Measurements from ENCODE around the gene ACTN1.

Gene ACTN1

DNA sequence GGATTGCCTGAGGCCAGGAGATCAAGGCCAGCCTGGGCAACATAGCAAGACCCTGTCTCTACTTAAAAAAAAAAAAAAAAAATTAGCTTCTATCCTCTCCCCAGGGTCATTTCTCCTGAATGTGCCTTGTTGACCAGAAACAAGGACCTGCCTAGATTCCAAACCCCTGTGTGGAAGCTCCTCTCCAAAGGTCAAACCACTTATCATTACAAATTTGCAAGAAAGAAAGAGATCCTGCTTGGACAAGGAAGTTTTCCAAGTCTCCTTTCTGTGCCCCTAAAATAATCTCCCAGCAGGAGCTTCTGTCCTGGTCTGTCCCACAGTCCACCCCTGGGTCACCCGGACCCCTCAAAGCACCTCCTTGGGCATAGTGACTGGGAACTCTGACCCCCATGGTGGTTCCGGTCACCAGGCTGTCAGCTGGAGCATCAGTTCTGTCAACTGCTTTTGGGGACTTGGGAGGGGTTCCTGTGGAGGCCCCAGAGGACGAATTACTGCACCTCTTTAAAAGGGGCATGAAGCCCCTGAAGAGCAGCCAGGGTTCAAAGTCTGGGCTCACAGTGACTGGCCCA is 38.4 kb downstream of the ACTN1 start:
- H3K36me3 Mint-ChIP-seq = no peaks in the 10 kb centered on the region
- no peaks in the 10 kb centered on the region for H3K4me1 Mint-ChIP-seq
- H3K27me3 Mint-ChIP-seq = peaks cover 19% of the 10 kb centered on the region
- no peak overlapping the region for H3K4me3 Mint-ChIP-seq
- no peak for ATAC-seq
- no peaks in the 10 kb centered on the region for H3K9me3 Mint-ChIP-seq
- no peak overlapping the region for H3K27ac Mint-ChIP-seq

DNA sequence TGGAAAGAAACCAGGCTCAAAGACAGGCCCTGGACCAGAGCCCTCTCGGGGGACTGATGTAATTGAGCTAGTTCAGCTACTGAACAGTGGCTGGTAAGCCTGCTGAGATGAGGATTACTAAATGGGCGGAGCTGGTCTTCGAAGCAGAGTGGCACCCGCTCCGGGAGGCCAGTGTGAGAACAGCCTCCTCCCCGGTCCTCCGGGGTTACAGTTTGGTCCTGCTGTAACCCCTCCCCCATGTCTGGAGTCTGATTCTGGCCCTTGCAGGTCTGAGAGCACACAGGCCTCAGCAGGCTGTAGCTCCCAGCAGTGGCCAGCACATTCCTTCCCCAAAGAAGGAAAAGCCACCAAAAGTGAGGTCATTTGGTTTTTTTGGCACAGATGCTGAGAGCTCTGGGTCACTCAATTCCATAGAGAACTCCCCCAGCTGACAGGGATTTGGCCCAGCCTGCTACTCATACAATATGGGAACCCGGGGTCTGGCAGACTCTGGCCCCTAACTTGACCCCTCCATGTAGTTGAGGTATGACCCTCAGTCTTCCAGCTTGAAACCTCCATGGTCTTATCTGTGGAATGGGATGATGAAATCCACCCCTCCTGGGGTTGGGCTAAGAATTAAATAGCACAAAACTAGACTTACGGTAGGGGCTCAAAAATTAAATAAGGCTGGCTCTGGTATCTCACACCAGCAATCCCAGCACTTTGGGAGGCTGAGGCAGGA is 39.0 kb downstream of the ACTN1 start:
- H3K27ac Mint-ChIP-seq = no peak overlapping the region
- ATAC-seq = no peak
- no peaks in the 10 kb centered on the region for H3K9me3 Mint-ChIP-seq
- no peaks in the 10 kb centered on the region for H3K4me1 Mint-ChIP-seq
- no peaks in the 10 kb centered on the region for H3K36me3 Mint-ChIP-seq
- H3K27me3 Mint-ChIP-seq = peaks cover 19% of the 10 kb centered on the region
- H3K4me3 Mint-ChIP-seq = no peak overlapping the region

DNA sequence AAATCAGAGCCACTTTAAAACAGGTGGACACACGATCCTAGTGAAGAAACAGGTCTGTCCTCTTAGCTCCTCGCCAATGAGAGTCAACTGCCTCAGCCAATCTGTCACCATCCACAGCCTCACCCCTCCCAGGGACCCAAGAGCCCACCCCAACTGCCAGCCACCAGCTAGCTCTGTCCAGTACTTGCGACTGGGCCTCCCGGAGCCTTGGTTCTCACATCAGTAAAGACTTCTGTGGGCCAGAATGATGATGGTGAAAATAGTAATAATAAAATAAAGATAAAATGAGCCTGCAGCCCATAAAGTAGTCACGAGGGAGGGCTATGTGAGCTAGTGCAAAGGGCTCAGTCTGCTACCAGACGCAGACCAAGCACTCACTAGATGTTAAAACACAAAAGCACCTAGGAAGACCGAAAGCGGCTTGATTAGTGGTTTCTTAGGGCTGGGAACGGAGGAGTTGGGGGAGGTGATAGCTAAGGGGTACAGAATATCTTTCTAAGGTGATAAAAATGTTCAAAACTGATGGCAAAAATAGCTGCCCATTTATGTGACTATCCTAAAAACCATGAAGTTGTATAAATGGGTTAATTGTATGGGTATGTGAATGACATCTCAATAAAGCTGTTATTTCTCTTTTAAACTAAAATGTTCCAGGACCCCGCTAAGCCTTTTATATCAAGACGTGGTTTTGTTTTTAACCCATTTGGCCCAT is 39.8 kb downstream of the ACTN1 start:
- ATAC-seq = no peak
- H3K27ac Mint-ChIP-seq = no peak overlapping the region
- no peaks in the 10 kb centered on the region for H3K4me1 Mint-ChIP-seq
- no peak overlapping the region for H3K4me3 Mint-ChIP-seq
- H3K9me3 Mint-ChIP-seq = no peaks in the 10 kb centered on the region
- H3K27me3 Mint-ChIP-seq = peaks cover 19% of the 10 kb centered on the region
- H3K36me3 Mint-ChIP-seq = no peaks in the 10 kb centered on the region

DNA sequence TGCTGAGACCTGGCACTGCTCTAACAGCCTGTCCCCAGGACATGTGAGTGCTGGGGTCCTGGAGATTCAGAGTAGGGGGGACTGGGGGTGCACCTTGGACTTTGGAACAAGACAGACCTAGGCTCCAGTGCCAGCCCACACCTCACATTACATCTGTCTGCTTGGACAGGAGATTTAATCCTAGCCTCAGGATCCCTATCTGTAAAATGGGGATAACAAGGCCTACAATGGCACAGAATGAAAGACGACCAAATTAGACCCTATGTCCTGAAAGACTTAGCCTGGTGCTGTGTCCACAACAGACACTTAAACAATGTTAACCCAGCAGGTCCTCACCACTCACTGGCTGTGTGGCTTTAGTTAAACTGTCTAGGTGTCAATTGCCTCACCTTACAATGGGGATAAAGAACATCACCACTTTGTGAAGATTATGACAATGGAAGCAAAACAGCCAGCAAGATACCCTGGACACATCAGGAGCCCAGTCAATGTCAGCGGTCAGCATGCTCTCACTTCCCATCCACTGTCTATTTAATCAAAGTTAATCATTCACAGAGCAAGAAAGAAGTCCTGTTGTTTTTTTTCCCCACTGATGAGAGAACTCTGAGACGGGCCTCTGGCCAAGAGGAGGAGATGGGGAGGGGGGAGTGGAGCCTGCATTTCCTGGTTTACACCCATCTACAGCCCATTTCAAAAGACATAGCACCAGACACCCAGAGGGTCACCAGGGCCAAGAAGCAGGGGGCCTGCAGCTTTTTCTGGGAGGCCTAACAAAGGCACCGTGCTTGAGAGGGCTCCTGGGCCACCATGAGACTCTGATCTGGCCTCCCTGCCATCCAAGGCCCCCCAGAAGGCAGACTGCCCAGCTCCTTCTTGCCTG is 40.6 kb downstream of the ACTN1 start:
- H3K4me1 Mint-ChIP-seq = no peaks in the 10 kb centered on the region
- peaks cover 19% of the 10 kb centered on the region for H3K27me3 Mint-ChIP-seq
- H3K36me3 Mint-ChIP-seq = no peaks in the 10 kb centered on the region
- H3K4me3 Mint-ChIP-seq = no peak overlapping the region
- H3K9me3 Mint-ChIP-seq = no peaks in the 10 kb centered on the region
- H3K27ac Mint-ChIP-seq = no peak overlapping the region
- ATAC-seq = peak; percentile 10

DNA sequence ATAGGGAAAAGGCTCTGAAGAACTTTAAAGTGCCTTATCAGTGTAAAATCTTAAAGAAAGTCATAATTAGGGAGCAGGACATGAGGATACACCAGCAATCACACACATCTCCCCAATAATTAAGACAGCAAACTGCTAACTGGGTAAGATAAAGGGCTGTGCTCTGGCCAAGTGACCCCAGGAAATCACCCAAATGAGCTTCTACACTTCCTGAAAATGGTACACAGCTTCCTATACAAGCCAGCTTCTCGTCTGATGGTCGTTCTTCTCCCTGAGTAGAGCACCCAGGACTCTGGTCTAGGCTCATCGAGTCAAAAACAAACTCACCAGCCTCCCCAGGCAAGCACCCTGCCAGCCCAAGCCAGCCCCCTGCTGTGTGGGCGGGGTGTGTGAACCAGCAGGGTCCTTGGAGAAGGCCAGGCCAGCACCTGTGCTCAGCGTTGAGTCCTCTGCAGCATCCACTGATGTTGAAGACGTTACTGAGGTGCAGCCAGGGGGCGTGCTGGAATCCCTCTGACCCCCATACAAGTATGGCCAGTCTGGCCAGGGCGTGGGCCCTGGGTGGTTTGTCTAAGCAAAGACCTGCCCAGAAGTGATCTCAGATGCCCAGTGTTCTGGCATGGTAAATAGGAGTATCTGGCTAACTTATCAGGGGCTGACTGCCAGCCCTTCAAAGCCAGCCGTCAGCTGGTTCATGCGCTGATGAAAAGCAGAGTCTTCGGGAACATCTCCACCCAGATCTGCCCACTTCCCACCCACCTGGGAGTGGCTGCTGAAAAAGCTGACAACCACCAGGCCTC is 41.4 kb downstream of the ACTN1 start:
- no peaks in the 10 kb centered on the region for H3K4me1 Mint-ChIP-seq
- H3K36me3 Mint-ChIP-seq = no peaks in the 10 kb centered on the region
- H3K27ac Mint-ChIP-seq = no peak overlapping the region
- no peaks in the 10 kb centered on the region for H3K9me3 Mint-ChIP-seq
- H3K4me3 Mint-ChIP-seq = no peak overlapping the region
- ATAC-seq = peak; percentile 4
- H3K27me3 Mint-ChIP-seq = peaks cover 12% of the 10 kb centered on the region

DNA sequence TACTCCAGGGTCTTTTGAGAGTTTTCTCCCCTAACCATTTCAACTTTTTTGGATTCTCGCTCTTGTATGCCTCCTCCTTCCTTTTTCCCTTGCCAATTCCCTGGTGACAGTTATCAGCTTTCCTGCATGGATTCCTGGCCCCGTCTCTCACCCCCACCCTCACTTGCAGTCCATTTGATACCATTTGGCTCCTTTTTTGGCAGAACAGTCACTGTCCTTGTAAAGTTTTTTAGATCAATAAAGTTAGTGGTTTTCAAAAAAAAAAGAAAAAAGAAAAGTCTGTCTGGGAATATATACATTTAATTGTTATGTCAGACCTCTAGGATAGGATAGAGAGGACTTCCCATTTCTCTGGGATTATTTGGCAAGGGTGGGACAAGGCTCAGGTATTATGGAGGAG is 42.1 kb downstream of the ACTN1 start:
- H3K36me3 Mint-ChIP-seq = no peaks in the 10 kb centered on the region
- H3K27ac Mint-ChIP-seq = no peak overlapping the region
- no peaks in the 10 kb centered on the region for H3K4me1 Mint-ChIP-seq
- no peak for ATAC-seq
- H3K9me3 Mint-ChIP-seq = no peaks in the 10 kb centered on the region
- no peak overlapping the region for H3K4me3 Mint-ChIP-seq
- peaks cover 5% of the 10 kb centered on the region for H3K27me3 Mint-ChIP-seq

DNA sequence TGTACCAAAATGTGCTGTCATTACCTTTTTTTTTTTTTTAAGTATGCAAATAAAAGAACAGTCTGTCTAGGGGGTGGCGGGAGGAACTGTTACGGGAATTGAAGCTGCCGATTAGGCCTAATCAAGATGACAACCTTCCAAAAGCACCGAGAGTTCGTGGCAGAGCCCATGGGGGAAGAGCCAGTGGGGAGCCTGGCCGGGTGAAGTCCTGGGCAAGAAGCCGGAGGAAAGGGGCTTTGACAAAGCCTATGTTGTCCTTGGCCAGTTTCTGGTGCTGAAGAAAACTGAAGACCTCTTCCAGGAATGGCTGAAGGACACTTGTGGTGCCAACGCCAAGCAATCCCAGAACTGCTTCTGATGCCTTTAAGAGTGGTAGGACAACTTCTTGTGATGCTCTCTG is 42.6 kb downstream of the ACTN1 start:
- H3K4me3 Mint-ChIP-seq = no peak overlapping the region
- no peak for ATAC-seq
- peaks cover under 1% of the 10 kb centered on the region for H3K27me3 Mint-ChIP-seq
- H3K36me3 Mint-ChIP-seq = no peaks in the 10 kb centered on the region
- H3K27ac Mint-ChIP-seq = no peak overlapping the region
- no peaks in the 10 kb centered on the region for H3K4me1 Mint-ChIP-seq
- no peaks in the 10 kb centered on the region for H3K9me3 Mint-ChIP-seq

DNA sequence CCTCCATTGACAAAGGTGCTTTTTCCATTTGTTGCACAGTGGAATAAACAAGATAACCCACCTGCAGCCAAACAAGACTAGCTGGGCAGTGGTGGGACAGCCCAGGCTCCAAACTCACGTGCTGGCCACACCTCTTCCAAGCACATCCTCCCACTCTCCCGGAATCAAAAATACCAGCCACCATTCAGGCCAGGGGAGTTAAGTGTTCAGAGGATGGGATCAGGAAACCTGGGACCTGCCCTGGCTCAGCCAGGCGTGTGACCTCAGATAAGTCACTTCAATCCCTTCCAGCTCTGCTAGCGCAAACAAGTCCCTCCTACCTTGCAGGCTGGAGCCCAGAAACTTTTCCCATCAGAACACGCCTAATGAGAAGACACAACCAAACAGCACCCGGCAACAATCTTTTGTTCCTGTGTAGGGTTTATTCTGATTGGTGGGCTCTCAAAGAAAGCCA is 43.3 kb downstream of the ACTN1 start:
- H3K27ac Mint-ChIP-seq = no peak overlapping the region
- no peak overlapping the region for H3K4me3 Mint-ChIP-seq
- no peaks in the 10 kb centered on the region for H3K36me3 Mint-ChIP-seq
- no peaks in the 10 kb centered on the region for H3K27me3 Mint-ChIP-seq
- no peaks in the 10 kb centered on the region for H3K4me1 Mint-ChIP-seq
- H3K9me3 Mint-ChIP-seq = no peaks in the 10 kb centered on the region
- ATAC-seq = no peak

DNA sequence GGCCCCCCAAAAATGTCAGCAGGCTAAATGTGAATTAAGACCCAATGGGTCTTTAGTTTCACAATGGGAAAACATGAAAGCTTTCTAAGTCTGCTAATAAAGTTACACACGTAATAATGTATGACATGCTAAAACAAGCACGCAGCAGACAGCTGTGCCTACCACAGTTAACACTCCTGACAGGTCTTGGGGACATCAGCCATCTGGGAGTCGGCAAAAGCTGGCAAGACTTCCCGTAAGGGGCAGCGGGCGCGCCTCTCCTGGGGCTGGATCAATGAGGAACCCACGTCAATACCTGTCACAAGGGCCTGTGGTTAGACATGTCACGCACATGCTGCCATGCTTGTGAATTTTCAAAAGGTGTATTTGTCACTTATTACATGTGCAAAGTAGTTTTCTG is 45.0 kb downstream of the ACTN1 start:
- ATAC-seq = no peak
- Mint-ChIP-seq H3K4me3 (no peak overlapping the region), H3K27me3 (peaks cover 11% of the 10 kb centered on the region), H3K4me1 (no peaks in the 10 kb centered on the region), H3K9me3 (no peaks in the 10 kb centered on the region), H3K27ac (no peak overlapping the region), H3K36me3 (no peaks in the 10 kb centered on the region)

DNA sequence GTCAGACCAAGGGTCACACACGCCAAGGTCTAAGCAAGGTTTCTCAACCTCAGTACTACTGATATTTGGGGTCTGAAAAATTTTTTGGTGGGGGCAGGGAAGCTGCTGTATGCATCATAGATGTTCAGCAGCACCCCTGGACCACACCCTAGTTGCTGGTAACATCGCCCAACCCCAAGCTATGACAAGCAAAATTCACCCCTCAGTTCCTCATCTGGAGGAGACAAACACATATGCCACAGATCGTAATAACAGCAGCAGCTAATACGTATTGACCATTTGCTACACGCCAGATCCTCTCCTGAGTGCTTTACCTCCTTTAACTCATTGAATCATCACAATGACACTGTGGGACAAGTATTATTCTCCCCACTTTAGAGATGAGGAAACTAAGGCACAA is 46.4 kb downstream of the ACTN1 start:
- no peak overlapping the region for H3K27ac Mint-ChIP-seq
- no peaks in the 10 kb centered on the region for H3K9me3 Mint-ChIP-seq
- peaks cover 25% of the 10 kb centered on the region for H3K27me3 Mint-ChIP-seq
- no peaks in the 10 kb centered on the region for H3K36me3 Mint-ChIP-seq
- ATAC-seq = no peak
- H3K4me1 Mint-ChIP-seq = no peaks in the 10 kb centered on the region
- no peak overlapping the region for H3K4me3 Mint-ChIP-seq

DNA sequence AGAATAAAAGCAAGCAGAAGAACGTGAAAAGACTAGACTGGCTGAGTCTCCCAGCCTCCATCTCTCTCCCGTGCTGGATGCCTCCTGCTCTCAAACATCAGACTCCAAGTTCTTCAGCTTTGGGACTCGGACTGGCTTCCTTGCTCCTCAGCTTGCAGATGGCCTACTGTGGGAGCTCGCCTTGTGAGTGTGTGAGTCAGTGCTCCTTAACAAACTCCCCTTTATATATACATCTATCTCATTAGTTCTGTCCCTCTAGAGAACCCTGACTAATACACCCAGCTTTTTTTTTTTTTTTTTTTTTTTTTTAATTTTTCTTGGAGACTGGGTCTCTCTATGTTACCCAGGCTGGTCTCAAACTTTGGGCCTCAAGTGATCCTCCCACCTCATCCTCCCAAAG is 46.9 kb downstream of the ACTN1 start:
- H3K36me3 Mint-ChIP-seq = no peaks in the 10 kb centered on the region
- no peaks in the 10 kb centered on the region for H3K9me3 Mint-ChIP-seq
- peaks cover 29% of the 10 kb centered on the region for H3K27me3 Mint-ChIP-seq
- H3K4me3 Mint-ChIP-seq = no peak overlapping the region
- H3K27ac Mint-ChIP-seq = no peak overlapping the region
- no peak for ATAC-seq
- no peaks in the 10 kb centered on the region for H3K4me1 Mint-ChIP-seq

DNA sequence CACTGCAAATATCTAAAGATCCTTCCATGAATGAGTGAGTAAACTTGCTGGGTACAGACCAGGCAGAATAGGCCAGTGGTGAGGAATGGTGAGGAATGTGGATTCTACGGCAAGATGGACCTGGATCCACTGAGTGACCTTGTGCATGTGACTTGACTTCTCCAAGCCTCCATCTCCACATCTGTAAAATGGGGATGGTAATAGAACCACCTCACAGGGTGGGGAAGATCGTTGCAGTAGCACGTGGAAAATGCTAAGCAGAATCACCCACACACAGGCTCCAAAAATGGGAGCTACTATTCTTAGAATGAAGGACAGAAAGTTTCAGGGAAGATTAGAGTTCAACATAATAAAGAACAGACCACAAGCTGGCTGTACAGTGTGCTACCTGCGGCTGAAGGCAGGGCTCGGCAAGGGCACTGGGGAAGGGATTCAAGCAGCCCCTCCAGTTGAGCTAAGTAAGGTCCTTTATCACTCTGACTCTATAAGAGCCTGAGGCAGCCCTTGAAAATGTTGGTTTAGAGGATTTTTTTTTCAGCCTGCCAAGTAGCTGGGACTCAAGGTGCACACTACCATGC is 47.5 kb downstream of the ACTN1 start:
- peaks cover 5% of the 10 kb centered on the region for H3K9me3 Mint-ChIP-seq
- peaks cover 36% of the 10 kb centered on the region for H3K27me3 Mint-ChIP-seq
- no peak overlapping the region for H3K27ac Mint-ChIP-seq
- no peaks in the 10 kb centered on the region for H3K36me3 Mint-ChIP-seq
- ATAC-seq = no peak
- no peaks in the 10 kb centered on the region for H3K4me1 Mint-ChIP-seq
- no peak overlapping the region for H3K4me3 Mint-ChIP-seq

DNA sequence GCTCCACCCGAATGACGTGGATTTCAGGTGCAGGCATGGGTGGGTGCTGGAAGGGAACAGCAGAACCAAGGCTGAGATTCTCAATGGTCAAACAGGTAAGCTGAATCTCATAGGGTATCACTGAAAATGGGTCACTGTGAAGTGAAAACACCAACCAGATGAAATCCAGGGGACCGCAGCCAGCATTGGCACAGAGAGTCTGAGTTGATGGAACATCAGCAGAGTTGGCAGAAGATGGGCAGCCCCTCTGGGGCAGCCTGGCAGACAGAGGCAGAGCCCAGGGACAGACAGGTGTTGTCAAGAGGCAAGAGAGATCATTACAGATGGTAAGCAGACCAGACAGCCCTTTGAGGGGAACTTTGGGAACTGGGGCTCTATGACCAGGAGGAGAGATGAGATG is 48.0 kb downstream of the ACTN1 start:
- Mint-ChIP-seq H3K27me3 (peaks cover 40% of the 10 kb centered on the region), H3K27ac (no peak overlapping the region), H3K4me1 (no peaks in the 10 kb centered on the region), H3K36me3 (no peaks in the 10 kb centered on the region), H3K4me3 (no peak overlapping the region), H3K9me3 (peaks cover 7% of the 10 kb centered on the region)
- ATAC-seq = no peak

DNA sequence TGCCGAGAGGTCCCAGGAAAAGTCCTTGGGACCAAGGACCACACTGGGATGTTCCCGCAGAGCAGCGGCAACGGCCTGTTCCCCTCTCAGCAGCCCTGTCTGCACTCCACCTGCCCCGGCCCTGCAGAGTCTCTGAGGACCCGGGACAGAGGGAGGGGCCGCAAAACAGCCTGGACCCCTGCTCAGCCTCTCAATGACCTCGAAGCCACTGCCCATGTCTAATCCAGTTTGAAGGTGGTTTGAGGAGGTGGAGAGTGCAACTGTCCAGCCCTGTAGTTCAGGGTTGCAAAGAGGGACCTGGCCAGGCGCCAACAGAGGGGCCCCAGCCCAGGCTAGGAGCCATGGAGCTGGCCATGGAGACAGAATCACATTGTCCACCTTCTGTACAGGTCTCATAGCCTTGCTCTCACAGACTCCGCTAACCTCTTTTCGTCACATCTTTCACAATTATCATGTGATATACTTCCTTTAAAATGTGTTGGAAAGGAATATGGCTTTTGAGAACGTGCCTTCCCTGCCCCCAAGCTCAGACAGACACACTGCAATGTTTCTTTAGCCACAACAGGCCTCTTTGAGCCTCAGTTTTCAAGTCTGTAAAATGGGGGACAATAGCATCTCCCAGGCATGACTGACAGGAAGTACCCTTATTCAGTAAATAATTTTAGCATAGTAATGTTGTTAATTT is 49.3 kb downstream of the ACTN1 start:
- H3K36me3 Mint-ChIP-seq = peaks cover under 1% of the 10 kb centered on the region
- peaks cover 42% of the 10 kb centered on the region for H3K27me3 Mint-ChIP-seq
- H3K4me1 Mint-ChIP-seq = no peaks in the 10 kb centered on the region
- no peak overlapping the region for H3K4me3 Mint-ChIP-seq
- peaks cover 13% of the 10 kb centered on the region for H3K9me3 Mint-ChIP-seq
- no peak overlapping the region for H3K27ac Mint-ChIP-seq
- ATAC-seq = no peak

All from stimulated activated memory B cell treated with anti-CD40 and anti-IgM and Interleukin-4, amounts not matched to agents 10 μg/mL and 1 μg/mL and 100 μg/mL, for 72 hours (primary cell).